ENCODE results near the gene ZNF33B. TPM values are rescaled to one million over a fixed set of nuclear protein-coding genes. Genes with fewer than 3 reads are reported as not detected.
A peak's percentile ranks its signal among the peaks of the same experiment; 100 is the strongest.

Gene ZNF33B
- total and polyA plus RNA-seq, 9 of the 15 experiments (the other 6 are each of a cell fraction or from before 2014, with no cell fraction given) = 6.9 to 23.9 (median 15.4) TPM

- no peak overlapping the region for H3K4me2 ChIP-seq (ENCODE audit: insufficient read depth, low read length)
- TF ChIP-seq ATF6 (CRISPR knock-in tag; IDR thresholded peaks at IDR 0.05) = no peak
- TF ChIP-seq SETDB1 (IDR thresholded peaks at IDR 0.05; ENCODE audit: low read length) = no peak
- TF ChIP-seq ZFP1 (CRISPR knock-in tag; IDR thresholded peaks at IDR 0.05) = no peak
- no peak for TF ChIP-seq KLF1 (tag; IDR thresholded peaks at IDR 0.05)
- no peak for TF ChIP-seq ZFP30 (CRISPR knock-in tag; IDR thresholded peaks at IDR 0.05; ENCODE audit: borderline replicate concordance)
- no peak for TF ChIP-seq ZKSCAN1 (IDR thresholded peaks at IDR 0.05; ENCODE audit: low read depth, low read length)
- no peak for TF ChIP-seq PCBP2 (IDR thresholded peaks at IDR 0.05; ENCODE audit: low read depth, low read length, poor library complexity, severe bottlenecking)
- no peak for DNase-seq (ENCODE audit: extremely low read depth in 1 of 4, low spot score in 3 of 4)
- no peaks in the 10 kb centered on the region for H4K20me1 ChIP-seq (replicated peaks; ENCODE audit: control insufficient read depth, insufficient read depth, low read length)
- no peak overlapping the region for H3K4me3 ChIP-seq
- ChIA-PET POLR2A (no interaction called here), CTCF (ENCODE audit: low intra/inter-chr PET ratio) (no interaction called here)
- no peak overlapping the region for H3K9ac ChIP-seq (ENCODE audit: insufficient read depth in 1 of 2, low read depth in 2 of 2, low read length in 2 of 2)
- no peak for FAIRE-seq
- H3K4me1 ChIP-seq (replicated peaks in 1 of 2; ENCODE audit: control insufficient read depth in 2 of 2, insufficient read depth in 2 of 2, low read length in 2 of 2) = peaks cover 0 to 11% of the 10 kb centered on the region in 2 experiments; a peak in 3 of 5 replicates
- peak overlapping the region; percentile 53; the same call in 1 of the 2 replicates for H2AFZ ChIP-seq (ENCODE audit: low read depth, low read length)
- peaks cover 7% of the 10 kb centered on the region for H3K79me2 ChIP-seq (ENCODE audit: control insufficient read depth, insufficient read depth, low read length)
- H3K9me3 ChIP-seq (replicated peaks; ENCODE audit: control insufficient read depth, insufficient read depth, low read depth, low read length) = 0 out of 2 replicates have a peak, but pooled peaks cover 2% of the 10 kb centered on the region
- BruUV-seq (replicated peaks) = no TSS peak
- H3K27ac ChIP-seq (ENCODE audit: extremely low read depth, low read depth, low read length) = no peak overlapping the region
- H3K27me3 ChIP-seq (ENCODE audit: control insufficient read depth in 2 of 2, insufficient read depth in 2 of 2, low read length in 2 of 2) = no peaks in the 10 kb centered on the region
- no peak for ATAC-seq
- H3K36me3 ChIP-seq (ENCODE audit: control insufficient read depth, insufficient read depth, low read length) = no peaks in the 10 kb centered on the region
- WGBS (ENCODE audit: insufficient coverage, low coverage, missing lambda C conversion rate) = 22% methylated on average over 5 of the region's 5 CpGs
- in situ Hi-C loops (cut with MboI) (loop anchor here (5.0 kb wide), 1 partner anchor 60 kb away; no protein-coding TSS in a partner anchor), intact Hi-C loops (cut with micrococcal nuclease) (no loop called here)
- no peaks in the 10 kb centered on the region for H3K9me1 ChIP-seq (ENCODE audit: control insufficient read depth, insufficient read depth, low read length)
Observed at GRCh38 chr10:42556931-42557330, 81.4 kb downstream of the ZNF33B start.
